Non-pigmented ciliary epithelial cell (primary cell): ENCODE results near the gene ERICH6.

Experiments
- DNase-seq: peaks from one replicate; pipeline ENCODE4 v3.0.0-alpha.2; 2010; ENCODE audit warnings: low read depth

Gene ERICH6

GRCh38 chr3:150736903-150737832 lies 33.4 kb upstream of the ERICH6 start:
- no peak for DNase-seq

GRCh38 chr3:150736316-150736719 lies 32.6 kb upstream of the ERICH6 start:
- DNase-seq: no peak

GRCh38 chr3:150734795-150735119 lies 31.0 kb upstream of the ERICH6 start:
- DNase-seq: no peak

GRCh38 chr3:150733936-150734794 lies 30.4 kb upstream of the ERICH6 start:
- no peak for DNase-seq

DNA sequence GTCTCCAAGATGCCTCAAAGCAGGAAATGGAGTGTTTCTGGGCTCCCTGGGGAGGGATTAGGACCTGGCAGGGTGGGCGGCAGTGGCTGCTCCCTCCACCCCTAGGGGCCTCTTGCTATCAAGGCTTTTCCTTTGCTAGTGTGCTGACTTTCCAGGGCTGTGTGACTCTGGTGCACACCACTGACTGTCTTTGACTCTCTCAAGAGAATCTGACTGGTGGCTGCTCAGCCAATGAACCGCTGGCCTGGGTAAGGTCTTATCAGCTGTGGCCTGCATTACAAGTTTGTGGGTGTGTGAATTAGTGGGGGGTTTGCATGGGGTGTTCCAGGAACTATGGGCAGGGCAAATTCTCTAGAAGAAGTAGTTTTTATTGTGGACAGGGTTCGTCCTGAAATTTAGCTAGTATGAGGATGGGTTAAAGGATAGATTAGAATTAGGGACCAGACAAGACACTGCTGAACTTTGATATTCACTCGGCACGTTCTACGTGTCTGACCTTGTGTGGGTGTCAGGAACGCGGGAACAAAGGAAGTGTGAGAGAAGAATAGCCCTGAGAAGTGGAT lies 29.7 kb upstream of the ERICH6 start:
- DNase-seq: no peak

DNA sequence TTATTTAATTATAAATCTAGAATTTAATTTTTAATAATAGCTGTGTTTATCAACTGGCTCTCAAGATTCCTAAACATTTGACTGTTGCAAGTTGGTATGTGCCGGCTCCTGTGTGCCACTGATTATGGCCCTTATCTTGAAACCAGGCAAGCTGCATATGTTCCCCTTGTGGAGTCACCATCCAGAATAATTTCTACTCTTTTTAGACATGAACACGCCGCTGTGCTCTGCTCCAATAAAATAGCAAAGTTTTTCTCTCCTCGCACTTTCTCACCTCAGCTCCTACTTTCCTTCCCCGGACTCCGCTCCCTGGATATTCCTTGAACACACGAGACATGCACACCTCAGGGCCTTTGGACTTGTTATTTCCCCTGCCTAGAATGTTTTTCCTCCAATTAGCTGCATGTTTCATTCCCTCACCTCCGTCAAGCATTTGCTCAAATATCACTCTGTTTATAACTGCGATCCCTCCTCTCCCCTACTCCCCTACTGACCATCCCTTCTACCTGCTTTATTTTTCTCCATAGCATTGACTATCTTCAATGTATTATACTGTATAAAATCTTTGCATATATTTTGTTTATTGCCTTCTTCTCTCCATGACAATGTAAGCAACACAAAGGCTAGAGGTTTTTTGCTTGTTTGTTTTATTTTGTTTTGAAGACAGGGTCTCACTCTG lies 26.1 kb upstream of the ERICH6 start:
- DNase-seq: no peak

DNA sequence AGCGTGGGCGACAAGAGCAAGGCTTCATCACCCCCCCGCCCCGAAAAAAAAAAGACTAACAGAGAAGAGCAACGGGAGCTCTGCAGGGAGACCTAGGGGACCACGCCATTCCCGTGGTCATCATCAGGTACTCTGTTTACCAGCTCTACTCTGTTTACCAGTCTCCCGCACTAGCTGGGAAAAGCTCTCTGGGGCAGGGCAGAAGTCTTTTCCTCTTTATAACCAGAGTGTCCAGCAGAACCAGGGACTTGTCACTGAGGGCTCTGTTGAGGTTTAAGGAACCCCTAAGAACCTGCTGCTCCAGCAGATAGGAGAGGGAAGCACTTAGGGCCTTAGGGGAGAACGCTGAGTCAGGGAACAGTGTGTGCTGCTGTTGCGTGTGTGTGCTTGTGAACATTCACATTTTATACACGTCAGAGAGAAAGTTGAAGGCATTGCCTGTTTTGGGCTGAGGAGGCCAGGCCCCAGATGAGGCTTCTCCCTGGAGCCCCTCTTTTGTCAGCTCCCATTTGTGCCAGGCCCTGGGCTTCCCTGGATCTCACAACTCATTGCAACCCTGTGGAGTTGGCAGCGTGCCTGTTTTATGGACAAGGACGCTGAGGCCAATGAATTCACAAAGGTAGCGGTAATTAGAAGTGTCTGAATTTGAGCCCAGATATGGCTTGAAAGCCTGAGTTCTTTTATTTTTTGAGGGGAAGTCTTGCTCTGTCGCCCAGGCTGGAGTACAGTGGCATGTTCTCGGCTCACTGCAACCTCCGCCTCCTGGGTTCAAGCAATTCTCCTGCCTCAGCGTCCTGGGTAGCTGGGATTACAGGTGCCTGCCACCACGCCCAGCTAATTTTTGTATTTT lies 24.2 kb upstream of the ERICH6 start:
- no peak for DNase-seq

DNA sequence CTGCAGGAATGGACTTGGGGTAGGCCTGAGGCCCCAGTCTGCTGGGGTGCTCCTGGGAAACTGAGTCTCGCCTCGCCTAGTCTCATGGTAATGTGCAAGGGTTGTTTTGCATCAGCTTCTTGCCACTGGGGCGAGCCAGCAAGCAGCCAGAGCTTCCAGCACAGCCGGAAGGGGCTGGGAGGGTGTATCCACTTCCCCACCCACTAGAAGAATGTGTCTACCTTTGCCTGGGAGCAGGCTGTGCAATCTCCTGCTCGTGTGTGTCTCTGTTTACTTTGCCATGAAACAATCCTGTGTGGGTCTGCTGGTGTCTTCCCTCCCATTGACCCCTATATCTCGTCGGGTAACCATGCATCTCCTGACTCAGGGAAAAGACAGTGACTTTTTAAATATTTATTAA lies 21.8 kb upstream of the ERICH6 start:
- no peak for DNase-seq

DNA sequence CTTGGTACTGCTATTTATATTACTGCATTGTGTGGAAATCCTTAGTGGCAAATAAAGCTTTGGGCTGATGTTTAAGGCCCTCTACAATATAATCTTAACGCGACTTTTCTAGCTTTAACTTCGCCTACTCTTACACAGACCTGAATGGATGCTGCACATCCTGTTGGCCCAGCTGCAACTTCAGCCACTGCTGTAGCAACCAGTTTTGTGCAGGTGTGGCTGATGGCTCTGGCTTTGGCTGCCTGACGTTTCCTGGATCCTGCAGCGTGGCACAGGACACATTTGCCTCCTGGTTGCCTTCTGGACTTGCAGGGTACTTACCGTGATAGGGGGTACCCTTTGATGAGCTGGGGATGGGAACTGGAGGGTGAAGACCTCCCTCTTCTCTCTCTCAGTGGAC lies 20.2 kb upstream of the ERICH6 start:
- no peak for DNase-seq

DNA sequence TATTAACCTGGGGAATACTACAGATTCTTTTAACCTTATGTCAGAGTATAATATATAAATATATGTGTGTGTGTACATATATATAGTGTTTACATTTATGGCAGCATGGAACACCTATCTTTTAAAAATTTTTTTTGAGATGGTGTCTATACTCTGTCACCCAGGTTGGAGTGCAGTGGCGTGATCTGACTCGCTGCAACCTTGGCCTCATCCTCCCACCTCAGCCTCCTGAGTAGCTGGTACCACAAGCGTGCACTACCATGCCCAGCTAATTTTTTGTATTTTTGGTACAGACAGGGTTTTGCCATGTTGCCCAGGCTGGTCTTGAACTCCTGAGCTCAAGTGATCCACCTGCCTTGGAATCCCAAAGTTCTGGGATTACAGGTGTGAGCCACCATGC lies 18.5 kb upstream of the ERICH6 start:
- no peak for DNase-seq

- DNase-seq: no peak
Measured at GRCh38 chr3:150721285-150722130, 17.8 kb upstream of the ERICH6 start.

GRCh38 chr3:150720444-150720843 lies 16.7 kb upstream of the ERICH6 start:
- no peak for DNase-seq

GRCh38 chr3:150710097-150710496 lies 6.4 kb upstream of the ERICH6 start:
- no peak for DNase-seq

- no peak for DNase-seq
Measured at GRCh38 chr3:150703299-150703755, 393 bp downstream of the ERICH6 start.

- DNase-seq: no peak
Measured at GRCh38 chr3:150699068-150699639, 4.6 kb downstream of the ERICH6 start.

DNA sequence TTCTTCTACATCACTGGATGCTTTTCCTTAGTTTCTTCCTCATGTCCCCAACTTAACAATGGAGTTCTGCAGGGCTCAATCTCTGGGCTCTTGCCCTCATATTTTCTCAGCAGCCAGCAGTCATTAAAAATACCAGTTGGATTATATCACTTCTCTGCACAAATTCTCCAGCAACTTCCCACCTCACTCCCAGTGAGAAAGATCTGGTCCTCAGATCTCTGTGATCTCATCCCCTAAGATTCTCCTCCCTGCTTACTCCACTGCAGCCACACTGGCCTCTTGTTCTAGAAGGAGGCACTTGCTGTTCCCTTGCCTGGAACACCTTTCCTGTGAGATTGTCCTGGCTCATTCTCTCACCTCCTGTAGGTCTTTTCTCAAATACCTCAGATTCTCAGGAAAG lies 6.1 kb downstream of the ERICH6 start:
- DNase-seq: no peak

GRCh38 chr3:150691414-150692040 lies 12.2 kb downstream of the ERICH6 start:
- DNase-seq: no peak

GRCh38 chr3:150687613-150688012 lies 16.1 kb downstream of the ERICH6 start:
- no peak for DNase-seq

- no peak for DNase-seq
Measured at GRCh38 chr3:150682824-150683223, 20.9 kb downstream of the ERICH6 start.
